Transverse colon (tissue), 4 donors: ENCODE measurements around the gene MAP3K7.

Experiments
- CTCF ChIP-seq, 5 experiments: fragments of 200-600 bp in 3 of 5; fragments of 450-650 bp in 2 of 5; sonication (generic) in 3 of 5; IDR thresholded peaks; 1 replicate in 2 of 5; 2 replicates in 3 of 5; pipeline ENCODE4 v1.5.1; 2016 to 2017; ENCODE audit warnings: antibody characterized with exemption in 5 of 5, inconsistent platforms in 3 of 5, mild to moderate bottlenecking in 2 of 5, moderate library complexity in 1 of 5
- EP300 ChIP-seq: sonication (generic); formaldehyde crosslinking; IDR thresholded peaks from one replicate; pipeline ENCODE4 v1.6.1; 2017; ENCODE audit warnings: antibody characterized with exemption, low read depth
- POLR2A ChIP-seq: fragments of 450-650 bp; IDR thresholded peaks from one replicate; pipeline ENCODE4 v1.6.1; 2016; ENCODE audit warnings: antibody characterized with exemption, mild to moderate bottlenecking, moderate library complexity
- POLR2AphosphoS5 ChIP-seq, 3 donors: sonication (generic); formaldehyde crosslinking; IDR thresholded peaks; one replicate each; pipeline ENCODE4 v1.6.1; 2016; ENCODE audit warnings: antibody characterized with exemption in 3 of 3

GRCh38 chr6:90466154-90466940, 120.5 kb downstream of the MAP3K7 start:
- no peak for TF ChIP-seq EP300
- no peak for TF ChIP-seq CTCF (IDR thresholded peaks at IDR 0.05)
- TF ChIP-seq POLR2A = no peak
- TF ChIP-seq POLR2AphosphoS5 (IDR thresholded peaks at IDR 0.05) = no peak
